Measurements from ENCODE around the gene CD151. TPM values are rescaled to one million over a fixed set of nuclear protein-coding genes. Genes with fewer than 3 reads are reported as not detected.
A peak's percentile ranks its signal among the peaks of the same experiment; 100 is the strongest.

The CD151 gene
- polyA plus RNA-seq, 1 of the 3 experiments (the other 2 are of a cell fraction): 922 TPM

DNA sequence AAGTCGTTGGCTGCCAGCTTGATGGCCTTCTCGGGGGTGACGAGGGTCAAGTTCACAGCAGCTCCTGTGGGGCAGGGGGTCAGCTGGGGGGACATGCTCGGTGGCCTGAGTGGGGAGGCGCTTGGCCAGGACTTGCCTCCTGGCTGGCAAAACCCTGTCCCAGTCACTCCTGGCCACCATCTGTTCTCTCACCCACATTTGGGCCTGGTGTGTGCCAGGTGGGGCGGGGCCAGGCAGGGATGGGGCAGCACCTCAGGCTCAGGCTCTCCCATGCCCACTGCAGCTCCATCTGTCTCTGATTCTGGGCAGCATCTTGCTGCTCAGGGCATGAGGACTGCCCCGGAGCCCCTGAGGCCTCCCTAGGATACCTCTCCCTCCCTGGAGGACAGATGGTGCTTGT is 39.2 kb upstream of the CD151 start:
- TF ChIP-seq EZH2phosphoT487 (IDR thresholded peaks at IDR 0.05; ENCODE audit: borderline replicate concordance, low read depth): no peak
- ChIA-PET POLR2A (interaction anchor here (0.9 to 2.5 kb wide), 3 partner anchors 10 to 17 kb away, joined by 3 to 8 read pairs (median 3); partner anchors contain the start of genes GATD1 and RPLP2), CTCF (interaction anchor here (1.6 to 6.3 kb wide), 2 partner anchors 10 to 55 kb away, joined by 7 to 43 read pairs; no protein-coding TSS in a partner anchor)
- Histone ChIP-seq H3K27ac (ENCODE audit: low read depth in 2 of 2, low read length in 1 of 2) (no peak overlapping the region; a peak in 1 of 4 replicates), H3K36me3 (replicated peaks in 1 of 2; ENCODE audit: control insufficient read depth in 1 of 2, insufficient read depth in 2 of 2, low read length in 1 of 2) (peaks cover 0 to 30% of the 10 kb centered on the region in 2 experiments), H3K27me3 (ENCODE audit: insufficient read depth) (no peaks in the 10 kb centered on the region), H3K9me2 (no peaks in the 10 kb centered on the region), H3K4me3 (ENCODE audit: low read depth in 2 of 2, low read length in 1 of 2) (no peak overlapping the region), H3K4me2 (no peak overlapping the region), H3K9me3 (no peaks in the 10 kb centered on the region), H3K9ac (no peak overlapping the region), H3K4me1 (ENCODE audit: control insufficient read depth in 1 of 2, insufficient read depth in 2 of 2, low read depth in 1 of 2, low read length in 1 of 2) (peaks cover 8 to 50% of the 10 kb centered on the region in 2 experiments; a peak in 2 of 4 replicates), H3F3A (replicated peaks; ENCODE audit: insufficient read depth) (peaks cover 18% of the 10 kb centered on the region), H4K20me1 (ENCODE audit: insufficient read depth) (no peaks in the 10 kb centered on the region), H2AFZ (ENCODE audit: low read depth) (no peak overlapping the region), H3K79me2 (ENCODE audit: insufficient read depth) (peaks cover 20% of the 10 kb centered on the region)
- DNase-seq: no peak
- 90% methylated on average over 6 of the region's 7 CpGs for WGBS (ENCODE audit: low lambda C conversion rate)

DNA sequence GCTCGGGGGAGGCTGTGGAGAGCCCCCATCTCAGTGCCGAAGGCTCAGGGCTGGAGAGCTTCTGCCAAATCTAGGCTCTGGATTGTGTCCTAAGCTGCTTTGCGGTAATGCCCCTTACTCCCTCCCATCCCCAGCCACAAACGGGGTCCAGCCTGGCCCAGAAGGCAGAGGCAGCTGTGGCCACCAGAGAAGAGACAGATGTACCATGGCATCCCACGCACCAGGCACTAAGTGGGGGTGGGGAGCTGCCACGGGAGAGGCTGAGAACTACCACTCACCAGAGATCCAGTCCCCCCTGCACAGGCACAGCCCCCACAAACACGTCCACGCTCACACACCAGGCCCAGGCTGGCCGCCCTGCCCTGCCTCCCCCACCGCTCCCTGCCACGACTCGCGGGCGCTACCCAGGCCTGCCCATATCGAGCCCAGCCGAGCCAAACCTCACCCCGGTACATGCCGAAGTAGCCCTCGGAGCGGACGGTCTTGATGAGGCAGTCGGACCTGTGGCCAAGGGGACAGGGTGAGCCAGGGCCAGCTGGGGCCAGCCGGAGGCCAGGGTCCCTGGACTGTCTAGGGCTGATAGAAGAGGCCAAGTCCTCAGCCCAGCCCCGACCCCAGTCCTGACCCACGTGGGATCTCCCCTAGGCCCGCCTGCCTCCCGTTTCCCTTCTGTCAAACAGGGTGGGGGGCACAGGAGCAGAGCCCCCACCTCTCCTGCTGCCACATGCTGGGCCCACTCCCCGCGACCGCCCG is 38.6 kb upstream of the CD151 start:
- ChIA-PET POLR2A (interaction anchor here (0.9 to 2.5 kb wide), 3 partner anchors 10 to 17 kb away, joined by 3 to 8 read pairs (median 3); partner anchors contain the start of genes GATD1 and RPLP2), CTCF (interaction anchor here (0.8 to 6.3 kb wide), 3 partner anchors 10 to 156 kb away, joined by 3 to 43 read pairs (median 7); no protein-coding TSS in a partner anchor)
- H3K36me3 ChIP-seq (replicated peaks in 1 of 2; ENCODE audit: control insufficient read depth in 1 of 2, insufficient read depth in 2 of 2, low read length in 1 of 2): peaks cover 0 to 30% of the 10 kb centered on the region in 2 experiments
- no peaks in the 10 kb centered on the region for H3K27me3 ChIP-seq (ENCODE audit: insufficient read depth)
- no peak overlapping the region for H2AFZ ChIP-seq (ENCODE audit: low read depth)
- no peaks in the 10 kb centered on the region for H4K20me1 ChIP-seq (ENCODE audit: insufficient read depth)
- TF ChIP-seq MXI1 (IDR thresholded peaks at IDR 0.05; ENCODE audit: low read depth, low read length) (no peak), CHD2 (IDR thresholded peaks at IDR 0.05; ENCODE audit: low read length, partially characterized antibody) (no peak), EP300 (IDR thresholded peaks at IDR 0.05; ENCODE audit: borderline replicate concordance in 1 of 2, low read depth in 1 of 2, low read length in 1 of 2) (0 out of 4 replicates have a peak, but pooled peaks of 1 of the 2 experiments have one; percentile 10), FOXM1 (IDR thresholded peaks at IDR 0.05; ENCODE audit: low read depth) (no peak), ELF1 (IDR thresholded peaks at IDR 0.05) (no peak)
- TF ChIP-seq, protein P1, sequence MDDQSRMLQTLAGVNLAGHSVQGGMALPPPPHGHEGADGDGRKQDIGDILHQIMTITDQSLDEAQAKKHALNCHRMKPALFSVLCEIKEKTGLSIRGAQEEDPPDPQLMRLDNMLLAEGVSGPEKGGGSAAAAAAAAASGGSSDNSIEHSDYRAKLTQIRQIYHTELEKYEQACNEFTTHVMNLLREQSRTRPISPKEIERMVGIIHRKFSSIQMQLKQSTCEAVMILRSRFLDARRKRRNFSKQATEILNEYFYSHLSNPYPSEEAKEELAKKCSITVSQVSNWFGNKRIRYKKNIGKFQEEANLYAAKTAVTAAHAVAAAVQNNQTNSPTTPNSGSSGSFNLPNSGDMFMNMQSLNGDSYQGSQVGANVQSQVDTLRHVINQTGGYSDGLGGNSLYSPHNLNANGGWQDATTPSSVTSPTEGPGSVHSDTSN (IDR thresholded peaks at IDR 0.05): no peak
- H3K9me2 ChIP-seq: no peaks in the 10 kb centered on the region
- H3K9me3 ChIP-seq: no peaks in the 10 kb centered on the region
- H3K9ac ChIP-seq: no peak overlapping the region
- WGBS (ENCODE audit: low lambda C conversion rate): 92% methylated on average over 23 of the region's 31 CpGs
- no peak for DNase-seq
- H3K4me2 ChIP-seq: no peak overlapping the region
- peaks cover 18% of the 10 kb centered on the region for H3F3A ChIP-seq (replicated peaks; ENCODE audit: insufficient read depth)
- H3K4me3 ChIP-seq (ENCODE audit: low read depth in 2 of 2, low read length in 1 of 2): no peak overlapping the region
- peaks cover 20% of the 10 kb centered on the region for H3K79me2 ChIP-seq (ENCODE audit: insufficient read depth)
- H3K4me1 ChIP-seq (ENCODE audit: control insufficient read depth in 1 of 2, insufficient read depth in 2 of 2, low read depth in 1 of 2, low read length in 1 of 2): peaks cover 8 to 45% of the 10 kb centered on the region in 2 experiments; a peak in 2 of 4 replicates
- no peak overlapping the region; a peak in 1 of 4 replicates for H3K27ac ChIP-seq (ENCODE audit: low read depth in 2 of 2, low read length in 1 of 2)

Measured in SK-N-SH (cell line).